HEK293 (cell line): Measurements from ENCODE around the gene SAMD4B.

Experiments used
- ATF2 ChIP-seq: fragments of 450-650 bp; formaldehyde crosslinking; IDR thresholded peaks from 2 replicates; pipeline ENCODE4 v1.5.1; 2016; ENCODE audit warnings: missing biosample characterization, missing genetic modification characterization, low read depth
- GLI2 ChIP-seq: fragments of 450-650 bp; formaldehyde crosslinking; IDR thresholded peaks from 2 replicates; pipeline ENCODE4; 2017; ENCODE audit warnings: missing biosample characterization, missing genetic modification characterization, low read depth, borderline replicate concordance
- GLIS2 ChIP-seq: fragments of 450-650 bp; formaldehyde crosslinking; IDR thresholded peaks from 2 replicates; pipeline ENCODE4 v1.5.1; 2016; ENCODE audit warnings: missing biosample characterization, missing genetic modification characterization
- HOXC10 ChIP-seq: sonication (generic); formaldehyde crosslinking; IDR thresholded peaks from 2 replicates; pipeline ENCODE4 v1.8.1; 2023; ENCODE audit warnings: mild to moderate bottlenecking, missing genetic modification reagents
- HOXD13 ChIP-seq: sonication (generic); formaldehyde crosslinking; IDR thresholded peaks from 2 replicates; pipeline ENCODE4 v1.8.0; 2022; ENCODE audit warnings: missing genetic modification reagents, borderline replicate concordance
- PRDM10 ChIP-seq: fragments of 450-650 bp; formaldehyde crosslinking; IDR thresholded peaks from 2 replicates; pipeline ENCODE4 v1.5.1; 2016; ENCODE audit warnings: missing biosample characterization, missing genetic modification characterization
- SP3 ChIP-seq: fragments of 450-650 bp; formaldehyde crosslinking; IDR thresholded peaks from 2 replicates; pipeline ENCODE4 v1.5.1; 2016; ENCODE audit warnings: missing biosample characterization, missing genetic modification characterization
- YY1 ChIP-seq: fragments of 450-650 bp; formaldehyde crosslinking; IDR thresholded peaks from 2 replicates; pipeline ENCODE4 v1.5.1; 2018; ENCODE audit warnings: missing biosample characterization, missing genetic modification characterization
- ZBTB20 ChIP-seq: fragments of 450-650 bp; formaldehyde crosslinking; IDR thresholded peaks from 2 replicates; pipeline ENCODE4 v1.5.1; 2016; ENCODE audit warnings: missing biosample characterization, missing genetic modification characterization
- ZFP41 ChIP-seq: fragments of 450-650 bp; formaldehyde crosslinking; IDR thresholded peaks from 2 replicates; pipeline ENCODE4 v1.5.1; 2016; ENCODE audit warnings: missing biosample characterization, missing genetic modification characterization, borderline replicate concordance
- ZNF24 ChIP-seq: fragments of 450-650 bp; formaldehyde crosslinking; IDR thresholded peaks from 2 replicates; pipeline ENCODE4 v1.5.1; 2016; ENCODE audit warnings: missing biosample characterization, missing genetic modification characterization
- ZNF26 ChIP-seq: fragments of 450-650 bp; formaldehyde crosslinking; IDR thresholded peaks from 2 replicates; pipeline ENCODE4 v1.5.1; 2016; ENCODE audit warnings: missing biosample characterization, missing genetic modification characterization
- ZNF280D ChIP-seq: fragments of 450-650 bp; formaldehyde crosslinking; IDR thresholded peaks from 2 replicates; pipeline ENCODE4 v1.5.1; 2016; ENCODE audit warnings: missing biosample characterization, missing genetic modification characterization
- ZNF354C ChIP-seq: fragments of 450-650 bp; formaldehyde crosslinking; IDR thresholded peaks from 2 replicates; pipeline ENCODE4 v1.5.1; 2016; ENCODE audit warnings: missing biosample characterization, missing genetic modification characterization, low read depth, borderline replicate concordance
- ZNF394 ChIP-seq: fragments of 450-650 bp; formaldehyde crosslinking; IDR thresholded peaks from 2 replicates; pipeline ENCODE4 v1.5.1; 2016; ENCODE audit warnings: missing biosample characterization, missing genetic modification characterization, mild to moderate bottlenecking, moderate library complexity, borderline replicate concordance
- ZNF510 ChIP-seq: fragments of 450-650 bp; formaldehyde crosslinking; IDR thresholded peaks from 2 replicates; pipeline ENCODE4 v1.5.1; 2018; ENCODE audit warnings: mild to moderate bottlenecking, missing genetic modification characterization, missing biosample characterization; ENCODE audit not compliant: insufficient replicate concordance
- ZNF518A ChIP-seq: fragments of 450-650 bp; formaldehyde crosslinking; conservative IDR thresholded peaks from 2 replicates; pipeline ENCODE4 v1.5.1; 2016; ENCODE audit warnings: low read depth, missing biosample characterization, missing genetic modification characterization
- ZNF529 ChIP-seq: fragments of 450-650 bp; formaldehyde crosslinking; IDR thresholded peaks from 2 replicates; pipeline ENCODE4 v1.5.1; 2017; ENCODE audit warnings: missing genetic modification characterization, missing biosample characterization; ENCODE audit not compliant: insufficient replicate concordance
- ZNF585B ChIP-seq: fragments of 450-650 bp; formaldehyde crosslinking; IDR thresholded peaks from 2 replicates; pipeline ENCODE4 v1.5.1; 2016; ENCODE audit warnings: missing biosample characterization, missing genetic modification characterization
- ZNF623 ChIP-seq: fragments of 450-650 bp; formaldehyde crosslinking; IDR thresholded peaks from 2 replicates; pipeline ENCODE4 v1.5.1; 2016; ENCODE audit warnings: missing biosample characterization, missing genetic modification characterization
- ZNF791 ChIP-seq: fragments of 450-650 bp; formaldehyde crosslinking; IDR thresholded peaks from 2 replicates; pipeline ENCODE4 v1.5.1; 2016; ENCODE audit warnings: missing biosample characterization, missing genetic modification characterization
- ZSCAN18 ChIP-seq: fragments of 450-650 bp; formaldehyde crosslinking; IDR thresholded peaks from 2 replicates; pipeline ENCODE4 v1.5.1; 2016; ENCODE audit warnings: missing biosample characterization, missing genetic modification characterization

The SAMD4B gene

GRCh38 chr19:39390751-39391437, 48.7 kb downstream of the SAMD4B start, which contains the start of the genes MED29 and PAF1 (continued):
- peak; percentile 34; the same call in 1 of the 2 replicates for TF ChIP-seq ZNF518A (tag by site-specific recombination)
- no peak for TF ChIP-seq ZNF510 (tag by site-specific recombination)
- peak; percentile 97 for TF ChIP-seq GLIS2 (tag by site-specific recombination)
- TF ChIP-seq ZNF26 (tag by site-specific recombination) = no peak
- peak; percentile 67; the same call in 1 of the 2 replicates for TF ChIP-seq ZNF394 (tag by site-specific recombination)
- no peak for TF ChIP-seq ZNF791
- no peak for TF ChIP-seq HOXD13 (CRISPR knock-in tag)
- no peak; the same call in 1 of the 2 replicates for TF ChIP-seq ZNF623 (tag by site-specific recombination)
- no peak for TF ChIP-seq ZNF529
- peak; percentile 92 for TF ChIP-seq ZNF24 (tag by site-specific recombination)
- TF ChIP-seq SP3 (tag by site-specific recombination) = peak; percentile 97
- TF ChIP-seq ZNF280D (tag by site-specific recombination) = peak; percentile 80
- TF ChIP-seq PRDM10 (tag by site-specific recombination) = peak; percentile 96
- TF ChIP-seq ZBTB20 = peak; percentile 90
- TF ChIP-seq ZFP41 = no peak
- TF ChIP-seq ZNF354C (tag by site-specific recombination) = no peak
- TF ChIP-seq GLI2 (tag by site-specific recombination) = no peak
- no peak for TF ChIP-seq HOXC10 (CRISPR knock-in tag)
- no peak for TF ChIP-seq ZNF585B (tag by site-specific recombination)
- TF ChIP-seq ATF2 (tag by site-specific recombination) = peak; percentile 99
- TF ChIP-seq YY1 (tag by site-specific recombination) = peak; percentile 99
- peak; percentile 93 for TF ChIP-seq ZSCAN18
